Stimulated activated CD4-positive, alpha-beta T cell treated with anti-CD3 and anti-CD28 coated beads, TNF-alpha, amount 100 ng/mL, for 4 hours (primary cell): Measurements from ENCODE around the gene GRB2.
"Not testable (repeated sequence)": the region's sequence is repeated elsewhere in the genome, so short reads cannot be mapped to it uniquely, and the experiment has no call there.

ENCODE experiments used
- DNase-seq, 3 experiments: peaks; one replicate each; pipeline ENCODE4 v3.0.0-alpha.2; 2020; ENCODE audit warnings: low read depth in 3 of 3

GRB2 gene

GRCh38 chr17:75350706-75351105 is 54.8 kb downstream of the GRB2 start:
- DNase-seq: no peak

GRCh38 chr17:75350029-75350428 is 55.4 kb downstream of the GRB2 start:
- no peak for DNase-seq

- DNase-seq: no peak
These were observed 55.9 kb downstream of the GRB2 start for GRCh38 chr17:75349589-75349988.

GRCh38 chr17:75348386-75349012 is 57.0 kb downstream of the GRB2 start:
- DNase-seq: no peak

GRCh38 chr17:75346906-75347305 is 58.6 kb downstream of the GRB2 start:
- no peak for DNase-seq

- DNase-seq: not testable (repeated sequence)
These were observed 59.1 kb downstream of the GRB2 start for GRCh38 chr17:75346368-75346767.

GRCh38 chr17:75345514-75346167 is 59.8 kb downstream of the GRB2 start:
- DNase-seq: no peak

- peak; percentile 15 to 42 (median 23) for DNase-seq
These were observed 60.8 kb downstream of the GRB2 start for GRCh38 chr17:75344666-75345065.

- DNase-seq: no peak
These were observed 62.5 kb downstream of the GRB2 start for GRCh38 chr17:75342996-75343395.

GRCh38 chr17:75341784-75342486 is 63.5 kb downstream of the GRB2 start:
- no peak for DNase-seq

GRCh38 chr17:75340631-75341030 is 64.8 kb downstream of the GRB2 start:
- no peak for DNase-seq

GRCh38 chr17:75339971-75340370 is 65.5 kb downstream of the GRB2 start:
- DNase-seq: no peak

- no peak for DNase-seq
These were observed 67.1 kb downstream of the GRB2 start for GRCh38 chr17:75338335-75338734.

GRCh38 chr17:75335315-75335714 is 70.2 kb downstream of the GRB2 start:
- DNase-seq: no peak

- DNase-seq: no peak
These were observed 70.8 kb downstream of the GRB2 start for GRCh38 chr17:75334723-75335122.

GRCh38 chr17:75331671-75332070 is 73.8 kb downstream of the GRB2 start:
- DNase-seq: no peak

GRCh38 chr17:75327757-75328156 is 77.7 kb downstream of the GRB2 start:
- DNase-seq: no peak

GRCh38 chr17:75326226-75326848 is 79.1 kb downstream of the GRB2 start:
- DNase-seq: no peak

- no peak for DNase-seq
These were observed 79.7 kb downstream of the GRB2 start for GRCh38 chr17:75325827-75326225.

GRCh38 chr17:75325348-75325747 is 80.1 kb downstream of the GRB2 start:
- no peak for DNase-seq

- DNase-seq: no peak
These were observed 84.0 kb downstream of the GRB2 start for GRCh38 chr17:75321506-75321905.

GRCh38 chr17:75319904-75320691 is 85.4 kb downstream of the GRB2 start:
- DNase-seq: no peak
